ENCODE data around the gene ZNF770. TPM values are rescaled to one million over a fixed set of nuclear protein-coding genes. Genes with fewer than 3 reads are reported as not detected.

ZNF770 gene
- 10 to 100 TPM; 32.5 to 69.9 (median 50.2) TPM for total RNA-seq
- 100 to 1,000 TPM; 119 to 146 TPM for polyA plus RNA-seq
- 50.5 reads per million, percentile 71 among the genes with 10 or more reads in this experiment for total RNA-seq

GRCh38 chr15:34988027-34988902, at the start of gene ZNF770:
Gene ZNF770, minus strand, starts transcription at chr15:34988287. Its CDS starts 4,853 bp downstream, at chr15:34983434.
- peak within 1 kb of the TSS; percentile 97 for H3K27ac ChIP-seq (ENCODE audit: low read depth, low read length)
- H3K27me3 Mint-ChIP-seq, result no peaks in the 10 kb centered on the region
- intact Hi-C loops (cut with micrococcal nuclease), result loop anchor here (1.0 to 5.0 kb wide), 8 partner anchors 19 to 949 kb away; partner anchors contain the start of genes AQR (in 2 of the 2), AVEN (in 1 of the 2), DPH6 (in 1 of the 2) and GOLGA8A (in 1 of the 2)
- H3K4me3 Mint-ChIP-seq, result peak within 1 kb of the TSS; percentile 93 to 100 (median 98)
- peaks cover 22 to 26% of the 10 kb centered on the region in 2 donors for H3K4me1 ChIP-seq (ENCODE audit: control insufficient read depth in 2 of 2, insufficient read depth in 2 of 2, low read length in 2 of 2)
- peak within 1 kb of the TSS; percentile 96 to 100 (median 99) for H3K27ac Mint-ChIP-seq
- peaks cover 20 to 55% (median 46%) of the 10 kb centered on the region in 7 donors for H3K4me1 Mint-ChIP-seq
- H3K36me3 Mint-ChIP-seq, result peaks cover 0 to 6% (median 0%) of the 10 kb centered on the region in 5 donors
- ATAC-seq (peak; percentile 95), DNase-seq (peak; percentile 67 to 91 (median 85))
- peak within 1 kb of the TSS; percentile 99 for H3K4me3 ChIP-seq (ENCODE audit: low read length)
- H3K9me3 Mint-ChIP-seq, result peaks cover 0 to 2% (median 0%) of the 10 kb centered on the region in 11 donors
- peaks cover 0 to 15% (median 9%) of the 10 kb centered on the region in 3 experiments for H3K36me3 ChIP-seq (ENCODE audit: control insufficient read depth in 2 of 3, insufficient read depth in 3 of 3, low read length in 3 of 3)
- no peaks in the 10 kb centered on the region for H3K9me3 ChIP-seq (ENCODE audit: control insufficient read depth in 2 of 3, low read length in 3 of 3)
- CTCF ChIA-PET, result interaction anchor here (0.6 to 4.2 kb wide), 3 partner anchors 14 to 554 kb away, joined by 3 to 27 read pairs (median 3); partner anchors contain the start of gene AQR
- POLR2A ChIA-PET, result interaction anchor here (0.5 to 8.0 kb wide), 10 partner anchors 13 to 949 kb away, joined by 3 to 126 read pairs (median 6); partner anchors contain the start of genes AQR, AVEN, EMC7 and KATNBL1
- H3K27me3 ChIP-seq (ENCODE audit: control insufficient read depth in 2 of 2, insufficient read depth in 2 of 2, low read length in 2 of 2), result no peaks in the 10 kb centered on the region

GRCh38 chr15:35028235-35028984, 40.3 kb upstream of the ZNF770 start:
- H3K9me3 Mint-ChIP-seq, result no peaks in the 10 kb centered on the region
- no peaks in the 10 kb centered on the region for H3K36me3 Mint-ChIP-seq
- no peak overlapping the region for H3K27ac Mint-ChIP-seq
- Histone ChIP-seq H3K27ac (ENCODE audit: low read depth, low read length) (no peak overlapping the region), H3K36me3 (ENCODE audit: control insufficient read depth in 2 of 3, insufficient read depth in 3 of 3, low read length in 3 of 3) (no peaks in the 10 kb centered on the region), H3K9me3 (ENCODE audit: control insufficient read depth in 2 of 3, low read length in 3 of 3) (no peaks in the 10 kb centered on the region), H3K4me1 (ENCODE audit: control insufficient read depth in 2 of 2, insufficient read depth in 2 of 2, low read length in 2 of 2) (no peaks in the 10 kb centered on the region), H3K4me3 (ENCODE audit: low read length) (no peak overlapping the region), H3K27me3 (ENCODE audit: control insufficient read depth in 2 of 2, insufficient read depth in 2 of 2, low read length in 2 of 2) (no peaks in the 10 kb centered on the region)
- ChIA-PET CTCF (no interaction called here), POLR2A (no interaction called here)
- DNase-seq (no peak), ATAC-seq (no peak)
- H3K4me1 Mint-ChIP-seq, result no peaks in the 10 kb centered on the region
- H3K4me3 Mint-ChIP-seq, result no peak overlapping the region
- intact Hi-C loops (cut with micrococcal nuclease), result no loop called here
- H3K27me3 Mint-ChIP-seq, result peaks cover 0 to 14% (median 5%) of the 10 kb centered on the region in 5 donors

- Histone ChIP-seq H3K4me1 (ENCODE audit: control insufficient read depth in 2 of 2, insufficient read depth in 2 of 2, low read length in 2 of 2) (no peaks in the 10 kb centered on the region), H3K27ac (ENCODE audit: low read depth, low read length) (no peak overlapping the region), H3K9me3 (ENCODE audit: control insufficient read depth in 2 of 3, low read length in 3 of 3) (no peaks in the 10 kb centered on the region), H3K36me3 (ENCODE audit: control insufficient read depth in 2 of 3, insufficient read depth in 3 of 3, low read length in 3 of 3) (no peaks in the 10 kb centered on the region), H3K4me3 (ENCODE audit: low read length) (no peak overlapping the region), H3K27me3 (ENCODE audit: control insufficient read depth in 2 of 2, insufficient read depth in 2 of 2, low read length in 2 of 2) (no peaks in the 10 kb centered on the region)
- Mint-ChIP-seq H3K9me3 (no peaks in the 10 kb centered on the region), H3K4me1 (peaks cover 0 to 7% (median 4%) of the 10 kb centered on the region in 7 donors), H3K36me3 (no peaks in the 10 kb centered on the region), H3K27ac (no peak overlapping the region), H3K27me3 (peaks cover 0 to 18% (median 6%) of the 10 kb centered on the region in 5 donors), H3K4me3 (no peak overlapping the region)
- ATAC-seq, result peak; percentile 53
- ChIA-PET POLR2A (interaction anchor here (0.7 kb wide), 1 partner anchor 25 kb away, joined by 3 read pairs; no protein-coding TSS in a partner anchor), CTCF (no interaction called here)
- intact Hi-C loops (cut with micrococcal nuclease), result no loop called here
- DNase-seq, result no peak
Observed at GRCh38 chr15:35023804-35024203, 35.7 kb upstream of the ZNF770 start.

- ChIA-PET POLR2A (no interaction called here), CTCF (no interaction called here)
- H3K27me3 ChIP-seq (ENCODE audit: control insufficient read depth in 2 of 2, insufficient read depth in 2 of 2, low read length in 2 of 2), result no peaks in the 10 kb centered on the region
- intact Hi-C loops (cut with micrococcal nuclease), result no loop called here
- DNase-seq (no peak), ATAC-seq (no peak)
- peaks cover 0 to 7% (median 4%) of the 10 kb centered on the region in 7 donors for H3K4me1 Mint-ChIP-seq
- H3K27ac ChIP-seq (ENCODE audit: low read depth, low read length), result no peak overlapping the region
- H3K27me3 Mint-ChIP-seq, result peaks cover 4 to 15% (median 10%) of the 10 kb centered on the region in 5 donors
- H3K36me3 ChIP-seq (ENCODE audit: control insufficient read depth in 2 of 3, insufficient read depth in 3 of 3, low read length in 3 of 3), result no peaks in the 10 kb centered on the region
- no peak overlapping the region for H3K4me3 Mint-ChIP-seq
- no peaks in the 10 kb centered on the region for H3K9me3 ChIP-seq (ENCODE audit: control insufficient read depth in 2 of 3, low read length in 3 of 3)
- no peaks in the 10 kb centered on the region for H3K9me3 Mint-ChIP-seq
- no peaks in the 10 kb centered on the region for H3K4me1 ChIP-seq (ENCODE audit: control insufficient read depth in 2 of 2, insufficient read depth in 2 of 2, low read length in 2 of 2)
- H3K36me3 Mint-ChIP-seq, result no peaks in the 10 kb centered on the region
- no peak overlapping the region for H3K27ac Mint-ChIP-seq
- no peak overlapping the region for H3K4me3 ChIP-seq (ENCODE audit: low read length)
Observed at GRCh38 chr15:35020974-35021373, 32.9 kb upstream of the ZNF770 start.

- H3K27ac Mint-ChIP-seq, result peak overlapping the region in 1 of 9 donors; percentile 72
- POLR2A ChIA-PET, result no interaction called here
- ATAC-seq, result no peak
Observed at GRCh38 chr15:35019404-35020327, 31.6 kb upstream of the ZNF770 start.

GRCh38 chr15:35014241-35014640, 26.2 kb upstream of the ZNF770 start:
- CTCF ChIA-PET, result no interaction called here
- H3K27ac ChIP-seq (ENCODE audit: low read depth, low read length), result no peak overlapping the region
- intact Hi-C loops (cut with micrococcal nuclease), result no loop called here

More at GRCh38 chr15:35019404-35020327, 31.6 kb upstream of the ZNF770 start:
- H3K36me3 Mint-ChIP-seq, result no peaks in the 10 kb centered on the region
- Histone ChIP-seq H3K4me1 (ENCODE audit: control insufficient read depth in 2 of 2, insufficient read depth in 2 of 2, low read length in 2 of 2) (no peaks in the 10 kb centered on the region), H3K27me3 (ENCODE audit: control insufficient read depth in 2 of 2, insufficient read depth in 2 of 2, low read length in 2 of 2) (no peaks in the 10 kb centered on the region), H3K9me3 (ENCODE audit: control insufficient read depth in 2 of 3, low read length in 3 of 3) (no peaks in the 10 kb centered on the region), H3K36me3 (ENCODE audit: control insufficient read depth in 2 of 3, insufficient read depth in 3 of 3, low read length in 3 of 3) (no peaks in the 10 kb centered on the region), H3K4me3 (ENCODE audit: low read length) (no peak overlapping the region), H3K27ac (ENCODE audit: low read depth, low read length) (no peak overlapping the region)
- CTCF ChIA-PET, result no interaction called here
- intact Hi-C loops (cut with micrococcal nuclease), result no loop called here
- peaks cover 0 to 7% (median 4%) of the 10 kb centered on the region in 7 donors for H3K4me1 Mint-ChIP-seq
- H3K9me3 Mint-ChIP-seq, result no peaks in the 10 kb centered on the region
- DNase-seq, result no peak
- peaks cover 6 to 18% (median 11%) of the 10 kb centered on the region in 5 donors for H3K27me3 Mint-ChIP-seq
- peak overlapping the region in 4 of 10 donors; percentile 13 to 54 (median 26) for H3K4me3 Mint-ChIP-seq

More at GRCh38 chr15:35014241-35014640, 26.2 kb upstream of the ZNF770 start:
- H3K36me3 Mint-ChIP-seq, result no peaks in the 10 kb centered on the region
- H3K27me3 ChIP-seq (ENCODE audit: control insufficient read depth in 2 of 2, insufficient read depth in 2 of 2, low read length in 2 of 2), result no peaks in the 10 kb centered on the region
- ATAC-seq (no peak), DNase-seq (no peak)
- H3K27ac Mint-ChIP-seq, result no peak overlapping the region
- H3K9me3 Mint-ChIP-seq, result no peaks in the 10 kb centered on the region
- no peak overlapping the region for H3K4me3 ChIP-seq (ENCODE audit: low read length)
- no peaks in the 10 kb centered on the region for H3K4me1 ChIP-seq (ENCODE audit: control insufficient read depth in 2 of 2, insufficient read depth in 2 of 2, low read length in 2 of 2)
- no peaks in the 10 kb centered on the region for H3K9me3 ChIP-seq (ENCODE audit: control insufficient read depth in 2 of 3, low read length in 3 of 3)
- H3K36me3 ChIP-seq (ENCODE audit: control insufficient read depth in 2 of 3, insufficient read depth in 3 of 3, low read length in 3 of 3), result no peaks in the 10 kb centered on the region
- POLR2A ChIA-PET, result no interaction called here
- H3K27me3 Mint-ChIP-seq, result peaks cover 0 to 15% (median 7%) of the 10 kb centered on the region in 5 donors
- no peak overlapping the region for H3K4me3 Mint-ChIP-seq
- H3K4me1 Mint-ChIP-seq, result peaks cover 0 to 4% (median 0%) of the 10 kb centered on the region in 7 donors

All from naive thymus-derived CD4-positive, alpha-beta T cell (primary cell).